Stimulated activated CD4-positive, alpha-beta T cell treated with anti-CD3 and anti-CD28 coated beads, Interleukin-1b, Interleukin-23, amount 100 ng/mL, for 48 hours (primary cell): ENCODE data around the gene NUP133.
"Not testable (repeated sequence)": the region's sequence is repeated elsewhere in the genome, so short reads cannot be mapped to it uniquely, and the experiment has no call there.

Experiments
- DNase-seq: peaks from one replicate; pipeline ENCODE4 v3.0.0-alpha.2; 2020

NUP133 gene

GRCh38 chr1:229508823-229509337 is 739 bp upstream of the NUP133 start:
- DNase-seq: no peak

GRCh38 chr1:229507502-229507901 is 639 bp downstream of the NUP133 start:
- no peak for DNase-seq

GRCh38 chr1:229506633-229507032 is 1.5 kb downstream of the NUP133 start:
- DNase-seq: no peak

DNA sequence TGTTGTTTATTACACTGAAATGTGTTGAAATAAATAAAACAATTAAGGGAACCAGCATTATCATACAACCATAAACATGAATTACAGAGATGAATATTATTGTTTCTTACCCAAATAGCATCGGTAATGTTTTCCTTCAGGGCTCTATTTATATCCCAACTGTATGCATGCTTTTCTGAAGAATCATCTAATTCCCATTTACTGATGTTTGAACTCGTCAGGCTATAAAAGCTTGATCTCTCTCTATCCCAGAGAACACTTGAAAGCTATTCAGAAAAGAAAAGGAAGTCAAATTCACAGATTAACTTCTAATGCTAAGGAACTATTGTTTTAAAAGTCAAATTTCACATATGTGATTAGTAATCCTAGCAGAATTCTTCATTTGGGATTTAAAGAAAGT is 12.4 kb downstream of the NUP133 start:
- DNase-seq: no peak

- no peak for DNase-seq
Observed at GRCh38 chr1:229487181-229487580, 21.0 kb downstream of the NUP133 start.

GRCh38 chr1:229485318-229485717 is 22.8 kb downstream of the NUP133 start:
- no peak for DNase-seq

- DNase-seq: no peak
Observed at GRCh38 chr1:229482511-229482910, 25.6 kb downstream of the NUP133 start.

DNA sequence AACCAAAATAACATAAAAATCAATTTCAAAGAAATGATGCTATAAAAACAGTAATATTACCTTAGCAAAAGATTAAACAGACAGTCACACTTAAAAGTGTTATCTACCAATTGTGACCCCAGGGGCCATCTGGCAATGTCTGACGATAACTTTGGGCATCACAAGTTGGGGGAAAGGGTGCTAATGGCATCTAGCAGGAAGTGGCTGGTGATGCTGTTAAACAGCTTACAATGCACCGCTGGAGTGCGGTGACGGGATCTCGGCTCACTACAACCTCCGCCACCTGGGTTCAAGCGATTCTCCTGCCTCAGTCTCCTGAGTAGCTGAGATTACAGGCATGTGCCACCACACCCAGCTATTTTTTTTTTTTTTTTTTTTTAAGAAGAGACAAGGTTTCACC is 27.6 kb downstream of the NUP133 start:
- no peak for DNase-seq

- no peak for DNase-seq
Observed at GRCh38 chr1:229479660-229480399, 28.3 kb downstream of the NUP133 start.

- DNase-seq: no peak
Observed at GRCh38 chr1:229478852-229479251, 29.3 kb downstream of the NUP133 start.

DNA sequence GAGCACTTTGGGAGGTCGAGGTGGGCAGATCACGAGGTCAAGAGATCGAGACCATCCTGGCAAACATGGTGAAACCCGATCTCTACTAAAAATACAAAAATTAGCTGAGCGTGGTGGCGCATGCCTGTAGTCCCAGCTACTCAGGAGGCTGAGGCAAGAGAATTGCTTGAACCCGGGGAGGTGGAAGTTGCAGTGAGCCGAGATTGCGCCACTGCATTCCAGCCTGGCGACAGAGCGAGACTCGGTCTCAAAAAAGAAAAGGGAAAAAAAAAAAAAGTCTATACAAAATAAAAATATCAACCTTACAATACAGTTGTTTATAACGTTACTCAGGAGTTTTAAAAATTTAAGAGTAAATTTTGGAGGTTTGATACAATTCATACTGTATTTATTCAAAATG is 32.3 kb downstream of the NUP133 start:
- DNase-seq: not testable (repeated sequence)

- no peak for DNase-seq
Observed at GRCh38 chr1:229474509-229474908, 33.6 kb downstream of the NUP133 start.

- no peak for DNase-seq
Observed at GRCh38 chr1:229471175-229471574, 37.0 kb downstream of the NUP133 start.

DNA sequence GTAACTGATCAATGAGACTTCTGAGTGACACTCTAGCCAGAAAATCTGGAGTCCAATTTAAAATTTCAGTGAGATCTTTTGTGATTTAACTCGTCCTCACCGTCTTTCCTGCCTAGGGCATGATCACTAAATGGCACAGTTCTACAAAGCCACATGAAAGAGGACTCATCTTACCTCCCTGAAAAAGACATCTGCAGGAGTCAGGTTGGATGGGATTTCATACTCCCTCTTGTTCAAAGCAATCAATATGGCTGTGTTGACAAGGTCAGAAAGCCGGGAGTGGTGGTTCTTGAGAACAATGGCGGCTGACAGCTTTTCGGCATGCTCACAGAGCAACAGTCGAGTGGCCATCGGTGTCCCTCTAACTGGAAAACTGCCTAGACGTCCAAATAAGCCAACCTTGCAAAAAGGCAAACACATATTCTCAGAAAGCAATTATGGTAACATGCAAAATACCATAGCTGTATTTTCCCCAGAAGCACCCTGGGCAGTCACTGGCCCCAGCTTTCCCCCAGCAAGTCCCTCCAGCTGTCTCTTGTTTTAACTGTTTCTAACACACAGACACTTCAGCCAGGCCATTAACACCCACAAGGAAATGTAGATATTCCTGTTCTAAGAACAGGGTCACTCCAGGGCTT is 37.6 kb downstream of the NUP133 start:
- no peak for DNase-seq

- DNase-seq: no peak
Observed at GRCh38 chr1:229466887-229467286, 41.3 kb downstream of the NUP133 start.

DNA sequence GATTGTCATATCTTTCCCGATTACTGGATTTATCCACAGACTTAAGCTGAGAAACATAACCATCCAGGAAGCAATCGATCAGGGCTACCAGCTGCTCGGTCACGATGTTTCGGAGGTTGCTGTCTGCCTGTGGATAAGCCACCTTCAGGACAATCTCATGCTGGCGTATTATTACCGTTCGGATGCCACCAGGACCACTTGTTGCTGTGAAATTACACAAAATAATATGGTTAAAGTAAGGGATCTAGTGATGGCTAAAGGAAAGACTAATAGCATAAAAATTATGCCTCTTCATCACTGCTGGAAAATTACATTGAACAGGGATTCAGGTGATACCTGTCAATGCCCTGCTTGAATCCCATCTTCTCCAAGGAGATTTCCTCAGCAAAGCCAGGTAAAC is 43.5 kb downstream of the NUP133 start:
- no peak for DNase-seq

- no peak for DNase-seq
Observed at GRCh38 chr1:229461032-229461668, 47.0 kb downstream of the NUP133 start.

DNA sequence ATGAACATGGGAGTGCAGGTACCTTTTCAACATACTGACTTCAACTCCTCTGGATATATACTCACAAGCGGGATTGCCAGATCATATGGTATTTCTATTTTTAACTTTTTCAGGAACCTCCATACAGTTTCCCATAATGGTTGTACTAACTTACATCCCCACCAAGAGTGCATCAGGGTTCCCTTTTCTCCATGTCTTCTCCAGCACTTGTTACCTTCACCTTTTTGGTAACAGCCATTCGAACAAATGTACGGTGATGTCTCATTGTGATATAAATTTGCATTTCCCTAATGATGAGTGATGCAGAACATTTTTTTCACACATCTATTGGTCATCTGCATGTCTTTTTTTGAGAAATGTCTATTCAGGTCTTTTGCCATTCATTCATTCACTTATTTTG is 48.3 kb downstream of the NUP133 start:
- no peak for DNase-seq

- no peak for DNase-seq
Observed at GRCh38 chr1:229457436-229457835, 50.7 kb downstream of the NUP133 start.

- no peak for DNase-seq
Observed at GRCh38 chr1:229456016-229456415, 52.1 kb downstream of the NUP133 start.

- DNase-seq: no peak
Observed at GRCh38 chr1:229454056-229454455, 54.1 kb downstream of the NUP133 start.

DNA sequence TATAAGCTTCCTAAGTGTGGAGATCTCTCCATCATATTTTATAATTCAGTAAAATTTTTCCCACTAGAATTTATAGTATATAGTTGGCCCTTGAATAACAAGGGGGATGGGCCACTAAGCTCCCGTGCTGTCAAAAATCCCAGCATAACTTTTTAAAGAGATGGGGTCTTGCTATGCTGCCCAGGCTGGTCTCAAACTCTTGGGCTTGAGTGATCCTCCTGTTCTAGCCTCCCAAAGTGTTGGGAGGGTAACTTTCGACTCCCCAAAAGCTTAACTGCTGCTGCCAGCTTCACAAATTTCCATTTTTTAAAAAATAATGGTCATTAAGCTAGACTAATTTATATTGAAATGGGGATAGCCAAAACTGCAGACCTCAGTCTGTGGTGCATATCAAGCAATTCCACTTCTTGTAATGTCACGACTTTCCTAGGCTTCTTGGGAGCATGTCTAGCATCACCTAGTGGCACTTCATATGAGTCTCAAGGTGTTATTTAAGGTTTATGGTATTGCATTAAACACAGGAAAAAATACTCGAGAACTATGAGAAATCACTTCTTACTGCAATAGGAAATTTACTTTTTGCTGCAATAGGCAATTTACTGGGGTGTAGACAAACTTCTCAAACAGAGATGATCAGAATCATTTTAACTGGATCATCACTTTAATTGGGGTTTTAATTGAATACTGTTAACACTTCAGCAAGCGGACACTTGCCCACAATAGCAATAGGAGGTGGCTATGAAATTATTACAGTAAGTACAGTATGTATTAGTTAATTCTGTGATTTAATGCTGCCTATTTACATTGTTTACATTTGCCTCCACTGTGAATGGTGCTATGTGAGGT is 55.0 kb downstream of the NUP133 start:
- no peak for DNase-seq

- DNase-seq: no peak
Observed at GRCh38 chr1:229448845-229449244, 59.3 kb downstream of the NUP133 start.
